ENCODE measurements around the gene CDH12. TPM values are rescaled to one million over a fixed set of nuclear protein-coding genes. Genes with fewer than 3 reads are reported as not detected.

Gene CDH12
- total RNA-seq, 2 donors from 2014 or later, result 0.14 to 1.0 TPM

DNA sequence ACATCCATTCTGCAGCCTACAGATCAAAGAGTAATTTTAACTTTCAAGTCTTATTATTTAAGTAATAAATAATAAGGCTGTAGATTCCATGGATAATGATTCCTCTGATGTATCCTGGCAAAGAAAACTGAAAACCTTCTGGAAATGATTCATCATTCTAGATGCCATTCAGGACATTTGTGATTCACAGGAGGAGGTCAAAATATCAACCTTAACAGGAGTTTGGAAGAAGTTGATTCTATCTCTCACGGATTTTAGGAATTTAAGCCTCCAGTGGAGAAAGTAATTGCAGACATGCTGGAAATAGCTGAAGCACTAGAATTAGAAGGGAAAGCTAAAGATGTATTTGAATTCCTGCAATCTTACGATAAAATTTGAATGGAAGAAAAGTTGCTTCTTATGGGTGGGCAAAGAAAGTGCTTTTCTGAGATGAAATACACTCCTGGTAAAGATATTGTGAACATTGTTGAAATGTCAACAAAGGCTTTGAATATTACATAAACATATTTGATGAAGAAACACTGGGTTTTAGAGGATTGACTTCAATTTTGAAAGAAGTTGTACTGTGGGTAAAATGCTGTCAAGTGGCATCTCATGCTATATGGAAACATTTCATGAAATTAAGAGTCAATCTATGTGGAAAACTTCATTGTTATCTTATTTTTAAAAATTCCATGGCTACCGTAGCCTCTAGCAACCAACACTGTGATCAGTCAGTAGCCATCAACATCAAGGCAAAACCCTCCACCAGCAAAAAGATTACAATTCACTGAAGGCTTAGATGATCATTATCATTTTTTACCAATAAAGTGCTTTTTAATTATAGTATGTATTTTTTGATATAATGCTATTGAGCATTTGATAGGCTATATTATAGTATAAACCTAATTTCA lies 1141.0 kb downstream of the CDH12 start:
- H3K27me3 ChIP-seq (replicated peaks; ENCODE audit: insufficient read depth), result no peaks in the 10 kb centered on the region
- WGBS, result 68% methylated on average over 3 of the region's 3 CpGs
- intact Hi-C loops (cut with DNase I), result no loop called here

DNA sequence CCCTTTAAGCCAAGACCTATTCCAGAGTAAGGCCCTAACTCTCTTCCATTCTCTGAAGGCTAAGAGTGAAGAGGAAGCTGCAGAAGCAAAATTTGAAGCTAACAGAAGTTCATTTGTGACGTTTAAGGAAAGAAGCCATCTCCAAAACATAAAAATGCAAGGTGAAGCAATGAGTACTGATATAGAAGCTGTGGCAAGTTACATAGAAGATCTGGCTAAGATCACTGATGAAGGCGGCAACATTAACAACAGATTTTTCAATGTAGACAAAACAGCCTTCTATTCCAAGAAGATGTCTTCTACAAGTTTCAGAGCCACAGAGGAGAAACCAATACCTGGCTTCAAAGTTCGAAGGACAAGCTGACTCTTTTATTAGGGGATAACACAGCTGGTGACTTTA lies 1143.4 kb downstream of the CDH12 start:
- Histone ChIP-seq H3K27me3 (replicated peaks; ENCODE audit: insufficient read depth) (no peaks in the 10 kb centered on the region), H3K4me1 (replicated peaks) (no peaks in the 10 kb centered on the region), H3K4me3 (no peak overlapping the region), H3K9me3 (no peaks in the 10 kb centered on the region), H3K27ac (no peak overlapping the region), H3K36me3 (no peaks in the 10 kb centered on the region)
- no peak for TF ChIP-seq POLR2A (IDR thresholded peaks at IDR 0.05)
- TF ChIP-seq, protein P1, sequence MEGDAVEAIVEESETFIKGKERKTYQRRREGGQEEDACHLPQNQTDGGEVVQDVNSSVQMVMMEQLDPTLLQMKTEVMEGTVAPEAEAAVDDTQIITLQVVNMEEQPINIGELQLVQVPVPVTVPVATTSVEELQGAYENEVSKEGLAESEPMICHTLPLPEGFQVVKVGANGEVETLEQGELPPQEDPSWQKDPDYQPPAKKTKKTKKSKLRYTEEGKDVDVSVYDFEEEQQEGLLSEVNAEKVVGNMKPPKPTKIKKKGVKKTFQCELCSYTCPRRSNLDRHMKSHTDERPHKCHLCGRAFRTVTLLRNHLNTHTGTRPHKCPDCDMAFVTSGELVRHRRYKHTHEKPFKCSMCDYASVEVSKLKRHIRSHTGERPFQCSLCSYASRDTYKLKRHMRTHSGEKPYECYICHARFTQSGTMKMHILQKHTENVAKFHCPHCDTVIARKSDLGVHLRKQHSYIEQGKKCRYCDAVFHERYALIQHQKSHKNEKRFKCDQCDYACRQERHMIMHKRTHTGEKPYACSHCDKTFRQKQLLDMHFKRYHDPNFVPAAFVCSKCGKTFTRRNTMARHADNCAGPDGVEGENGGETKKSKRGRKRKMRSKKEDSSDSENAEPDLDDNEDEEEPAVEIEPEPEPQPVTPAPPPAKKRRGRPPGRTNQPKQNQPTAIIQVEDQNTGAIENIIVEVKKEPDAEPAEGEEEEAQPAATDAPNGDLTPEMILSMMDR (IDR thresholded peaks at IDR 0.05), result no peak
- no peak for TF ChIP-seq POLR2AphosphoS5 (IDR thresholded peaks at IDR 0.05)
- 92% methylated on average over 3 of the region's 3 CpGs for WGBS
- DNase-seq (ENCODE audit: low spot score), result no peak
- intact Hi-C loops (cut with DNase I), result no loop called here

More for the DNA sequence above, 1141.0 kb downstream of the CDH12 start:
- Histone ChIP-seq H3K36me3 (no peaks in the 10 kb centered on the region), H3K4me1 (replicated peaks) (no peaks in the 10 kb centered on the region), H3K9me3 (no peaks in the 10 kb centered on the region), H3K27ac (no peak overlapping the region), H3K4me3 (no peak overlapping the region)
- TF ChIP-seq, protein P1 (IDR thresholded peaks at IDR 0.05), result no peak
- TF ChIP-seq POLR2AphosphoS5 (IDR thresholded peaks at IDR 0.05) (no peak), POLR2A (IDR thresholded peaks at IDR 0.05) (no peak)
- DNase-seq (ENCODE audit: low spot score), result no peak

DNA sequence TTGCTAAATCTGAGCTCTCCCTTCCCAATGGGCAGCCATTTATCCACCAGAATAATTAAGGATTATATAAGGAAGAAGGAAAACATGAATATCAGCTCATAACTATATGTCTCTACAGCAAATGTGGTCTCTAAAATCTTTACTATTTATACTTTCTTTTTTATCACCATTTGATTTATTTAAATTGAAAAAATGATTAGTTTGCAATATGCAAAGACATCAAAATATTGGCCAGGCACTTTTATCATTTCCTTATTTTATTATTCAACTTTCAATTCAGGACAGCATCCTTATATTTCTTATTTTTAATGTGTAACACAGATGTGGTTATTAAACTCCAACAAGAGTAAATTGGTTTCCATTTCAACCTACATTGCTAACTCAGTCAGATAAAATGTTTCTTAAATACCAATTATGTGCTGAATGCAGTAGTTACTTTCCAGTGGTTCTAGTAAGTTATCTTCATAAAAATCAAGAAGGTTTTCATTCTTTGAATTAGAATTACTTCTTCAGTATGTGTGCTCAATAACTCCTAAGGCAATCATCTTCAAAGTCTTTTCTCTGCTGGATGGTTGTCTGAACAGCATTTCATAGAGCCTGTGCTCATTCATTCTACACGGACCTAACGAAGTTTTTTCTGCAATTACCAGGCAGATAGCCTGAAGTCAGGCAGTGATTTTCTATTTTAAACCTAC lies 1148.0 kb downstream of the CDH12 start:
- no peak for TF ChIP-seq POLR2AphosphoS5 (IDR thresholded peaks at IDR 0.05)
- no peak for TF ChIP-seq POLR2A (IDR thresholded peaks at IDR 0.05)
- TF ChIP-seq, protein P1 (IDR thresholded peaks at IDR 0.05), result no peak
- 62% methylated on average over 2 of the region's 2 CpGs for WGBS
- DNase-seq (ENCODE audit: low spot score), result no peak
- no peaks in the 10 kb centered on the region for H3K36me3 ChIP-seq
- H3K4me1 ChIP-seq (replicated peaks), result no peaks in the 10 kb centered on the region
- no peak overlapping the region for H3K27ac ChIP-seq
- no peaks in the 10 kb centered on the region for H3K27me3 ChIP-seq (replicated peaks; ENCODE audit: insufficient read depth)
- intact Hi-C loops (cut with DNase I), result no loop called here
- no peak overlapping the region for H3K4me3 ChIP-seq
- no peaks in the 10 kb centered on the region for H3K9me3 ChIP-seq

- WGBS, result 34% methylated on average over 3 of the region's 3 CpGs
- H3K9me3 ChIP-seq, result no peaks in the 10 kb centered on the region
- TF ChIP-seq, protein P1 (IDR thresholded peaks at IDR 0.05), result no peak
- TF ChIP-seq POLR2AphosphoS5 (IDR thresholded peaks at IDR 0.05) (no peak), POLR2A (IDR thresholded peaks at IDR 0.05) (no peak)
- H3K36me3 ChIP-seq, result no peaks in the 10 kb centered on the region
- no peak overlapping the region for H3K4me3 ChIP-seq
- H3K4me1 ChIP-seq (replicated peaks), result no peaks in the 10 kb centered on the region
- intact Hi-C loops (cut with DNase I), result no loop called here
- H3K27me3 ChIP-seq (replicated peaks; ENCODE audit: insufficient read depth), result no peaks in the 10 kb centered on the region
- H3K27ac ChIP-seq, result no peak overlapping the region
- no peak for DNase-seq (ENCODE audit: low spot score)
Measured at GRCh38 chr5:21701317-21701716, 1151.8 kb downstream of the CDH12 start.
